GM12878 (cell line): ENCODE data around the gene REN. TPM values are rescaled to one million over a fixed set of nuclear protein-coding genes. Genes with fewer than 3 reads are reported as not detected.

Experiments
- ATAC-seq: fragments of 200-7000 bp; cut with Tn5 transposase; 3 replicates; pipeline ENCODE4 v1.9.1; 2020; ENCODE audit warnings: mild to moderate bottlenecking, moderate library complexity
- BruUV-seq: library from RNA; stranded (reverse); fragments of 400-500 nt; replicated peaks from 2 replicates; lab custom pipeline; 2021; lab: Mats Ljungman, UMichigan
- CTCF ChIA-PET: fragments of 300-600 bp; sonication (Branson Sonifier 250); formaldehyde crosslinking; extraction: SDS; loops from one replicate; lab custom pipeline; 2021; ENCODE audit warnings: inconsistent platforms; lab: Yijun Ruan, JAX
- POLR2A ChIA-PET: fragments of 350-600 bp; formaldehyde crosslinking; extraction: SDS; loops from one replicate; lab custom pipeline; 2021; ENCODE audit warnings: inconsistent platforms; lab: Charles Lee
- RAD21 ChIA-PET: fragments of 300-600 bp; sonication (Branson Sonifier 250); formaldehyde crosslinking; loops from one replicate; lab custom pipeline; 2023; ENCODE audit warnings: antibody characterized with exemption; ENCODE audit not compliant: unreplicated experiment; lab: Charles Lee
- SMC1A ChIA-PET: fragments of 300-600 bp; sonication (Branson Sonifier 250); formaldehyde crosslinking; loops from one replicate; lab custom pipeline; 2023; ENCODE audit not compliant: unreplicated experiment, uncharacterized antibody; lab: Charles Lee
- DNase-seq: peaks from one replicate; pipeline ENCODE4 v3.0.0-alpha.2; 2011; ENCODE audit warnings: low read depth, low spot score
- FAIRE-seq: peaks from 3 replicates; lab custom pipeline; 2011; peaks lifted over from hg19 to GRCh38; lab: Jason Lieb, UNC
- H2AFZ ChIP-seq: 2 replicates; pipeline ENCODE4 v1.6.0; 2011; ENCODE audit warnings: low read depth, low read length, control low read depth; ENCODE audit not compliant: control insufficient read depth
- H3K27ac ChIP-seq: 2 replicates; pipeline ENCODE4 v1.5.1; 2011; ENCODE audit warnings: control low read depth; ENCODE audit not compliant: control insufficient read depth, insufficient read depth
- H3K27me3 ChIP-seq, 2 experiments: replicated peaks in 1 of 2; 2 replicates each; pipeline versions ENCODE4 v1.6.0 to v1.6.1; 2011; ENCODE audit warnings: low read length in 1 of 2; ENCODE audit not compliant: control insufficient read depth in 2 of 2, insufficient read depth in 2 of 2
- H3K36me3 ChIP-seq, 2 experiments: 2 replicates each; pipeline ENCODE4 v1.5.1; 2011; ENCODE audit warnings: low read length in 1 of 2; ENCODE audit not compliant: control insufficient read depth in 2 of 2, insufficient read depth in 2 of 2
- H3K4me1 ChIP-seq: 2 replicates; pipeline ENCODE4 v1.6.1; 2011; ENCODE audit warnings: mild to moderate bottlenecking, low read length, moderate library complexity, mixed read lengths; ENCODE audit not compliant: control insufficient read depth, insufficient read depth
- H3K4me2 ChIP-seq: 2 replicates; pipeline ENCODE4 v1.6.0; 2011; ENCODE audit warnings: control low read depth; ENCODE audit not compliant: control insufficient read depth, insufficient read depth
- H3K4me3 ChIP-seq: fragments of 200-600 bp; sonication (generic); 2 replicates; pipeline ENCODE4 v1.5.1; 2016
- H3K79me2 ChIP-seq: 2 replicates; pipeline ENCODE4 v1.6.0; 2011; ENCODE audit warnings: low read length; ENCODE audit not compliant: control insufficient read depth, insufficient read depth
- H3K9ac ChIP-seq: 2 replicates; pipeline ENCODE4 v1.8.0; 2011; ENCODE audit warnings: low read length, control low read depth, mixed read lengths; ENCODE audit not compliant: control insufficient read depth, insufficient read depth
- H3K9me3 ChIP-seq: replicated peaks from 3 replicates; pipeline ENCODE4 v1.5.1; 2011; ENCODE audit warnings: mild to moderate bottlenecking, low read length; ENCODE audit not compliant: control insufficient read depth, insufficient read depth
- H4K20me1 ChIP-seq: 2 replicates; pipeline ENCODE4 v1.6.0; 2011; ENCODE audit not compliant: control insufficient read depth, insufficient read depth
- ASH2L ChIP-seq: fragments of 300-600, 200-600 bp; sonication (generic); IDR thresholded peaks from 2 replicates; pipeline ENCODE4 v1.6.1; 2017; ENCODE audit warnings: low read depth, mild to moderate bottlenecking, borderline replicate concordance
- IRF4 ChIP-seq: IDR thresholded peaks from 2 replicates; pipeline ENCODE4 v1.6.1; 2011; ENCODE audit warnings: low read depth, low read length
- NR2C1 ChIP-seq: fragments of 450-650 bp; IDR thresholded peaks from 2 replicates; pipeline ENCODE4 v1.6.1; 2017; ENCODE audit warnings: antibody characterized with exemption, mild to moderate bottlenecking, moderate library complexity
- NRF1 ChIP-seq: conservative IDR thresholded peaks from 2 replicates; pipeline ENCODE4 v1.6.1; 2011; ENCODE audit warnings: mild to moderate bottlenecking, low read depth, low read length, improper control_type of control experiment
- SUPT20H ChIP-seq: IDR thresholded peaks from 2 replicates; pipeline ENCODE4 v1.6.1; 2011; ENCODE audit warnings: low read depth, mild to moderate bottlenecking, low read length, moderate library complexity, borderline replicate concordance; ENCODE audit not compliant: control insufficient read depth
- YY1 ChIP-seq: IDR thresholded peaks from 2 replicates; pipeline ENCODE4 v1.6.1; 2011; ENCODE audit warnings: low read depth, mild to moderate bottlenecking, low read length
- WGBS: methylation state at CpG from one replicate; pipeline ENCODE4 v1.1.6; 2016; ENCODE audit warnings: low lambda C conversion rate; ENCODE audit not compliant: insufficient replicate concordance, insufficient coverage; ENCODE audit errors: missing lambda C conversion rate; 5-methylcytosine and 5-hydroxymethylcytosine counted together
- in situ Hi-C: fragments of 300-500 bp; cut with MboI; formaldehyde crosslinking; loops from 9 replicates; pipeline ENCODE4 v1.14.3; 2018; ENCODE audit warnings: mixed read lengths
- intact Hi-C: fragments of 100-400 bp; cut with micrococcal nuclease; formaldehyde crosslinking; loops from one replicate; pipeline ENCODE4 v1.14.2; 2022; ENCODE audit not compliant: unreplicated experiment
- polyA plus RNA-seq, 11 experiments: library from polyadenylated mRNA; depleted of rRNA in 4 of 11; unstranded in 6 of 11; stranded (reverse) in 5 of 11; fragments of >200 nt; fragmentation: Nextera tagmentation in 4 of 11; fragmentation: Illumina TruSeq in 1 of 11; extraction: Ambion mirVana in 4 of 11; extraction: Trizol in 1 of 11; gene quantifications; 1 replicate in 1 of 11; 2 replicates in 10 of 11; pipeline versions ENCODE4 v1.2.1 to v1.2.3, GENCODE V29; 2011 to 2016; ENCODE audit warnings: inconsistent platforms in 2 of 11, missing spikeins in 2 of 11, low read depth in 1 of 11
- total RNA-seq, 4 experiments: library from RNA; depleted of rRNA in 3 of 4; stranded (reverse); fragments of >200 nt in 3 of 4; fragmentation: Illumina TruSeq in 1 of 4; extraction: Trizol in 1 of 4; gene quantifications; 2 replicates each; pipeline versions ENCODE4 v1.2.1 to v1.2.3, GENCODE V29; 2013 to 2021

The REN gene
- total and polyA plus RNA-seq, 10 of the 15 experiments (the other 5 are each of a cell fraction or from before 2014, with no cell fraction given) = not detected

GRCh38 chr1:204146309-204146708, 19.8 kb downstream of the REN start:
- no peaks in the 10 kb centered on the region for H4K20me1 ChIP-seq
- SMC1A ChIA-PET = no interaction called here
- no peak overlapping the region for H3K9ac ChIP-seq
- H3K4me1 ChIP-seq = no peaks in the 10 kb centered on the region
- H3K79me2 ChIP-seq = no peaks in the 10 kb centered on the region
- H3K9me3 ChIP-seq = no peaks in the 10 kb centered on the region
- in situ Hi-C loops (no loop called here), intact Hi-C loops (no loop called here)
- CTCF ChIA-PET = interaction anchor here (1.8 kb wide), 1 partner anchor 17 kb away, joined by 5 read pairs; no protein-coding TSS in a partner anchor
- POLR2A ChIA-PET = no interaction called here
- peaks cover 4 to 6% of the 10 kb centered on the region in 2 experiments; a peak in 3 of 4 replicates for H3K27me3 ChIP-seq
- no peak overlapping the region for H3K4me3 ChIP-seq
- 5% methylated on average over 6 of the region's 6 CpGs for WGBS
- ATAC-seq (no peak), FAIRE-seq (no peak)
- no peaks in the 10 kb centered on the region for H3K36me3 ChIP-seq
- H2AFZ ChIP-seq = no peak overlapping the region
- no peak for TF ChIP-seq SUPT20H
- no peak for TF ChIP-seq YY1
- no peak for TF ChIP-seq ASH2L
- TF ChIP-seq NRF1 = no peak
- TF ChIP-seq, all 136 proteins: peak for 0
- Histone ChIP-seq H3K27ac (no peak overlapping the region), H3K4me2 (no peak overlapping the region)
- RAD21 ChIA-PET = no interaction called here
- no peak for DNase-seq
- no TSS peak for BruUV-seq

- Histone ChIP-seq H4K20me1 (no peaks in the 10 kb centered on the region), H3K27ac (no peak overlapping the region), H3K79me2 (no peaks in the 10 kb centered on the region), H3K4me2 (no peak overlapping the region), H3K4me3 (no peak overlapping the region), H2AFZ (no peak overlapping the region), H3K4me1 (no peaks in the 10 kb centered on the region), H3K27me3 (peaks cover 3 to 4% of the 10 kb centered on the region in 2 experiments; a peak in 3 of 4 replicates), H3K9me3 (no peaks in the 10 kb centered on the region)
- in situ Hi-C loops (no loop called here), intact Hi-C loops (no loop called here)
- RAD21 ChIA-PET = no interaction called here
- DNase-seq (no peak), FAIRE-seq (no peak), ATAC-seq (no peak)
- SMC1A ChIA-PET = interaction anchor here (0.7 to 1.2 kb wide), 2 partner anchors 11 to 17 kb away, joined by 3 to 4 read pairs; no protein-coding TSS in a partner anchor
- POLR2A ChIA-PET = no interaction called here
- 0% methylated on average over 4 of the region's 4 CpGs for WGBS
- TF ChIP-seq NR2C1 (no peak), IRF4 (no peak)
- TF ChIP-seq, all 136 proteins: peak for 0
- Histone ChIP-seq H3K36me3 (no peaks in the 10 kb centered on the region), H3K9ac (no peak overlapping the region)
- CTCF ChIA-PET = interaction anchor here (0.7 to 1.8 kb wide), 4 partner anchors 16 to 198 kb away, joined by 3 to 5 read pairs (median 3); no protein-coding TSS in a partner anchor
- no TSS peak for BruUV-seq
Measured at GRCh38 chr1:204145033-204145504, 21.1 kb downstream of the REN start.
